ENCODE results near the gene DNAJC28.
"Not testable (repeated sequence)": the region's sequence is repeated elsewhere in the genome, so short reads cannot be mapped to it uniquely, and the experiment has no call there.

Gene DNAJC28, protein sequence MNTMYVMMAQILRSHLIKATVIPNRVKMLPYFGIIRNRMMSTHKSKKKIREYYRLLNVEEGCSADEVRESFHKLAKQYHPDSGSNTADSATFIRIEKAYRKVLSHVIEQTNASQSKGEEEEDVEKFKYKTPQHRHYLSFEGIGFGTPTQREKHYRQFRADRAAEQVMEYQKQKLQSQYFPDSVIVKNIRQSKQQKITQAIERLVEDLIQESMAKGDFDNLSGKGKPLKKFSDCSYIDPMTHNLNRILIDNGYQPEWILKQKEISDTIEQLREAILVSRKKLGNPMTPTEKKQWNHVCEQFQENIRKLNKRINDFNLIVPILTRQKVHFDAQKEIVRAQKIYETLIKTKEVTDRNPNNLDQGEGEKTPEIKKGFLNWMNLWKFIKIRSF

DNA sequence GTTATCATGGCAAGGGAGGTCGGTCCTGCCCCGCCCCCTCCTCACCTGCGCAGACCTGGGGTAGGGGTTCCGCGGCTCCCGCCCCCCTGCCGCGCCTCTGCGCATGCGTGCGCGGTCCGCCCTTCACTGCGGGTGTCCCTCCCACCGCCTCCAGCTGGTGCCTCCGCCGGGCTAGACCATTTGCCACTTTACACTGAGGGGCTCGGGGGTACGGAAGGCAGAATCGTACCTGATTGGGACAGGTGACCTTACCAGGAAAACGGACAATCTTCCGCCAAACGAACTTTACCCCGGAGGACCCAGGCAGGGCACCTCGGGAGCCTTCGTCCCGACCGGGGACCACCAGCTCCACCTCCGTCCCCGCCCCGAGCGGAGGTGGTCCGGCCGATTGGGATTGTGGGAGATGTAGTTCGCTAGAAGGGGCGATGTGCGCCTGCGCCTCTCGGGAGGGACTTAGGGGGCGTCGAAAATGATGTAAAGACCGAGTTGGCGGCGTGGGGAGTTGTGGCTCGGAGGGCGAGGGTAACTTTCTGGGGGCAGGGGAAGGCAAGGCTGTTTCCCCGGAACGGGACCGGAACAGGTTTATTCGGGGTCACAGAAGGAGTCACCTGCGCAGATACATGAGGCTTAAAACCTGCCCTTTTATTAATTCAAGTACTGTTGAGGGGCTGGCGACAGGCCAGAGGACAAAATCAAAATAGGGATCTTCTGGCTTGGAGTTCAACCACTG lies at the start of gene DNAJC28:
DNAJC28 (minus strand) TSS at position 344 of the 730 bp plus-strand sequence. CDS start 2,323 bp downstream, outside the sequence.
- peak; percentile 90 to 92 for DNase-seq (ENCODE audit: low read depth in 2 of 2)

GRCh38 chr21:33541105-33541711 lies 49.7 kb upstream of the DNAJC28 start:
- peak in 1 of 2 donors; percentile 7 for DNase-seq (ENCODE audit: low read depth in 2 of 2)

DNA sequence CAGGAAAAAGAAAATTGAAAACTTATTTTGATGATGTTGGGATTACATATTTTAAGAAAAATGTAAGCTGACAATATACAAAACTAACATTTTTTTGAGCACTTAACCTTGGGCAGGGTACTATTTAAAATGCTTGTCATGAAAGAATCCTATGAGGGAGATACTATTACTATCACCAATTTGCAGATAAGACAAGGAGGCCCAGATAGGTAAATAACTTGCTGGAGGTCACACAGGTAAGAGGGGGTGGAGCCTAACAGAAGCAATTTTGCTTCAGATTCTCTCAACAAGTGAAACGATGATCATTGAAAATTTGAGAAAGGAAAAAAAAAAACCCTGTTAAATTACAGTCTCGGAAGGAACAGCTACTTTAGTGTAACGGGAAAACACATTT lies 49.2 kb upstream of the DNAJC28 start:
- no peak for DNase-seq (ENCODE audit: low read depth in 2 of 2)

DNA sequence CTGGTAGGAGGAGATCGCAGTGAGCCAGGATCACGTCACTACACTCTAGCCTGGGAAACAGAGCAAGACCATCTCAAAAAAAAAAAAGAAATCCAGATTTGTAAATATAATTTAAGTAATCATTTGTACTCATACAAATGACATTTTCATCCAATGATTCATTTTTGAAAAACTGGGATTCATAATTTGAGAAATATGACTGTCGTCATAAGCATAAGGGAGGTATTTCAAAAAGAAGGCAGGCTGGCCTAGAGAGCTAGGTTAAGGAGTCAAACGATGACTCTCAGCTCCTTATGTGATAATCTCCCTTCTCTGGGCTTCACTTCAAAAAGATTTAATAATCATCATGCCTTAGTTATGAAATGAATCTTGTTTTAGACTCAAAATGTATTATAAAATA lies 48.1 kb upstream of the DNAJC28 start:
- DNase-seq (ENCODE audit: low read depth in 2 of 2) = no peak

- DNase-seq (ENCODE audit: low read depth in 2 of 2) = no peak
Measured at GRCh38 chr21:33537212-33537611, 45.7 kb upstream of the DNAJC28 start.

DNA sequence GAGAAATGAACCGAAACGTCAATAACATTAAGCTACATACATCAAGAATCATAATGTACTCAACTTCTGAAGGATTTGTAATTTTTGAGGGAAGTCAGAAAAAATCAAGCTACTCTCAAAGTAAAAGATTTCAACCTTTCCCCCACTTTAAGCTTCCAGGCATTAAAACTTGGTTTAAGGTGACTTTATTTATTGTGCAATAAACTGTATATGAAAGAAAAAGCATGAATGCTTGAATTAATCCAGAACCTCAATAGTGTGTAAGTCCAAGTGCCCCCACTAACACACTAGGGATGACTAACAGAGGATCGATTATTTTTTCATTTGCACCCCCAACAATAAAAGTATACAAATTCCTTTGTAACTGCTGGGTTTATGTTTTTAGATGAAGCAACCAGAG lies 39.5 kb upstream of the DNAJC28 start:
- DNase-seq (ENCODE audit: low read depth in 2 of 2) = no peak

DNA sequence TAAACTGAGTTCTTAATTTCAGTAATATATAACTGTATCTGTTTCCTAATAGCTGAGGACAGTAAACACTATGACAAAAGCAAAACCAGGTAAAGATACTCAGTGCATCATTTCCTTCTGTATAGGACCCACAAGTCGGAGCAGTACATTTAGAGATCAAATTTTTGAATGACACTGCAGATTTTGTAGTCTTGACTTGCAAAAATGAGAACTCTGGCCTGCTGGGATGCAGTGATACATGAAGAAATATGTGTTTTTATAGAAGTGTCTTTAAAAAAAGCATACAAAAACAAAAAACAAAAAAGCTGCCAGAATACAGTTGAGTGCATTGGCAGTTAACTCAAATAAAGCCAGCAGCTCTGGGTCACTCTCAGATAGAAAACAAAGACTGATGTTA lies 31.4 kb upstream of the DNAJC28 start:
- DNase-seq (ENCODE audit: low read depth in 2 of 2) = no peak

DNA sequence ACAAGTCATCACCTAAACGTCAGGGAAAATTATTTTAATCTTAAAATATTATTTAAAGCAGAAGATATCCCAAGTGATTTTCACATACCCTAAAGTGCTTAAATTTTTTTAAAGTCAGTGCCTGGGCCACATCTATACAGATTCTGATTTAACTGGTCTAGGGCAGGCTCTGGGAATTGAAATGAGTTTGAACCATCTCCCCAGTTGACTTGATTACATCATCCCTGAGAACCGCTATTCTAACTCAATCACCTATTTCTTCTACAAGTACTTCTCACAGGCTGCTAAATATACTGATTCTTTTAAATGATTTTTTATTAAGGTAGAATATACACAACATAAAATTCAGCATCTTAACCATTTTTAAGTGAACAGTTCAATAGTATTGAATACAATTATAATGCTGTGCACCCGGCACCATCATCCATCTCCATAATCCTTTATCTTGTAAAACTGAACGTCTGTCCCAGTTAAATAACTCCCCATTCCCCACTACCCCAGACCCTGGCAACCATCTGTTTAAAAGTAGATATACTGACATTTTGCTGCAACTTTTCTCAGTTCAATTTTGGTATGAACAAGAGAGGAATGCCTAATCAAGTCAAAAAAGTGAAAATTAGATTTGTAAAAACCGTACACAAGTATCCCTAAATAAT lies 30.9 kb upstream of the DNAJC28 start:
- DNase-seq (ENCODE audit: low read depth in 2 of 2) = no peak

- DNase-seq (ENCODE audit: low read depth in 2 of 2) = no peak
Measured at GRCh38 chr21:33518899-33519298, 27.4 kb upstream of the DNAJC28 start.

DNA sequence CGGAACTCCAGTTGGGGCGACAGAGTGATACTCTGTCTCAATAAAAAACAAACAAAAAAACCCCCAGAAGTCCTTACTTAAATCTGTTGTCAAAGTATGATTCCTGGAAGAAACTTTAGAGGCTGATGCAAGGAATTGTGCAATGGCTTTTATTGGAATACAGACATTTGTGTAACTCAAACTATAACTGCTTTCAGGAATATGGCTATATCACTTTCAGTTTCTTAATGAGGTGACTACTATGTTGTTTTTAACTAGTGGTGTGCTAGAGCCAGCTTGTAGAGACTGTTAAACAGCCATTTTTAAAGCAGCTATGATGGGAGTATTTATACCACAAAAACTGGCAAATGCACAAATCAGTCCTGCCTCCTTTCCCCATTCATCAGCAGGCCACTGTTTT lies 22.7 kb upstream of the DNAJC28 start:
- DNase-seq (ENCODE audit: low read depth in 2 of 2) = no peak

DNA sequence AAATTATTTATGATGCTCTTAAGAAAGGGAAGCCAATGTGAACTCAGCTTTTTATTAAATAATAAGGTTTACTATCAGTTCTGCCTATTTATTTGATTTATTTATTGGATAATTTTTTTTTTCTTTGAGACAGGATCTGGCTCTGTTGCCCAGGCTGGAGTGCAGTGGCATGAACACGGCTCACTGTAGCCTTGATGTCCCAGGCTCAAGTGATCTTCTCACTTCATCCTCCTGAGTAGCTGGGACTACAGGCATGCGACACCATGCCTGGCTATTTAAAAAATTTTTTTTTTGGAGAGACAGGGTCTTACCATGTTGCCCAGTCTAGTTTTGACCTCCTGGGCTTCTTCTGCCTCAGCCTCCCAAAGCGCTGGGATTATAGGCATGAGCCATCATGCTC lies 21.0 kb upstream of the DNAJC28 start:
- DNase-seq (ENCODE audit: low read depth in 2 of 2) = no peak

- DNase-seq (ENCODE audit: low read depth in 2 of 2) = no peak
Measured at GRCh38 chr21:33511639-33512038, 20.1 kb upstream of the DNAJC28 start.

GRCh38 chr21:33510826-33511225 lies 19.3 kb upstream of the DNAJC28 start:
- no peak for DNase-seq (ENCODE audit: low read depth in 2 of 2)

GRCh38 chr21:33507003-33507402 lies 15.5 kb upstream of the DNAJC28 start:
- DNase-seq (ENCODE audit: low read depth in 2 of 2) = not testable (repeated sequence)

DNA sequence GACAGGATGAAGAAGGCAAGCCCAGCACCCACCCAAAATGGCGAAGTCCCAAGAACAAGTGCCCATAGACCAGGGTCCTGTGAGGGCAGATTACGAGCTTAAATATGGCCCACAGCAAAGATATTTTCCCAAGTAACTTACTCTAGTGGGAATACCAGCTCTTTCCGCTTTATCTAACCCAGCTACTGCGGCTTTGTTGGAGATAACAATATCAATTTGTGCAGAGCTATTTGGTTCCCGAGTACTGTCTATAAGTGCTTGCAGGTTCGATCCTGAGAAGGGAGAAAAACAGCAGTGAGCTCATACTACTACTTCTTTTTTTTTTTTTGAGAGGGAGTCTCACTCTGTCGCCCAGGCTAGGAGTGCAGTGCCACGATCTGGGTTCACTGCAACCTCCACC lies 14.3 kb upstream of the DNAJC28 start:
- DNase-seq (ENCODE audit: low read depth in 2 of 2) = no peak

DNA sequence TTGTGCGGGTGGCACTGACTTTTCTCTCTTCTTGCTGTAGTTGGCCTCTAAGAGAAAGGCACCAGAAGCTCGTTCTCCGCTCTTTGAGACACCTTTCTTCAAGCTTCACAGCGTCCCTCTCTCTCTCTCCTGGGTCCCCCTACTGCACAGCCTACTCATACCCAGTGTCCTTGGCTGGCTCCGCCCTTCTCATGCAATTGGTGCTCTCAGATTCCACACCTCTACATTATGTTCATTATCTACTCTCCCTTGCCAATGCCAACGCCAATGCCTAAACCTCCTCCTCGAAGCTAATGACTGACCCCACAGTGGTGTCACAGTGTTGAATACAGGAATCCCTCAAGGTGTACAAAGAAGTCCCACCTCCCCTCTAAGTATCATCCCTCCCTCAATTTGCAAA lies 4.8 kb upstream of the DNAJC28 start:
- no peak for DNase-seq (ENCODE audit: low read depth in 2 of 2)

DNA sequence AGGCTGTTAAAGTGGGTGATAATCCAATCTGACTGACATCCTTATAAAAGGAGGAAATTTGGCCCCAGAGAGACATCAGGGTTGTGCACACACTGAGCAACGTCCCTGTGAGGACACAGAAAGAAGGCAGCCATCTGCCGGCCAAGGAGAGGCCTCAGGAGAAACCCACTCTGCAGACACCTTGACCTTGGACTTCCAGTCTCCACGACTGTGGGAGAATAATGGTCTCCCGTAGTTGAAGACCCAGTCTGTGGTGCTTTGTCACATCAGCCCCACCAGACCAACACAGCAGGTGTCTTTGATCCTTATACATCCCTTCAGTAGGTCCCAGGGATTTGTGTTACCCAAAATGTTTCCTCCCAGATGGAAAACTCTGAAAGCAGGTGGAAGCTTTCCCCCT lies 4.2 kb upstream of the DNAJC28 start:
- no peak for DNase-seq (ENCODE audit: low read depth in 2 of 2)

GRCh38 chr21:33493756-33494155 lies 2.2 kb upstream of the DNAJC28 start:
- DNase-seq (ENCODE audit: low read depth in 2 of 2) = no peak

- DNase-seq (ENCODE audit: low read depth in 2 of 2) = no peak
Measured at GRCh38 chr21:33492571-33492970, 1.1 kb upstream of the DNAJC28 start.

GRCh38 chr21:33490991-33491372 lies 534 bp downstream of the DNAJC28 start:
- DNase-seq (ENCODE audit: low read depth in 2 of 2) = no peak

DNA sequence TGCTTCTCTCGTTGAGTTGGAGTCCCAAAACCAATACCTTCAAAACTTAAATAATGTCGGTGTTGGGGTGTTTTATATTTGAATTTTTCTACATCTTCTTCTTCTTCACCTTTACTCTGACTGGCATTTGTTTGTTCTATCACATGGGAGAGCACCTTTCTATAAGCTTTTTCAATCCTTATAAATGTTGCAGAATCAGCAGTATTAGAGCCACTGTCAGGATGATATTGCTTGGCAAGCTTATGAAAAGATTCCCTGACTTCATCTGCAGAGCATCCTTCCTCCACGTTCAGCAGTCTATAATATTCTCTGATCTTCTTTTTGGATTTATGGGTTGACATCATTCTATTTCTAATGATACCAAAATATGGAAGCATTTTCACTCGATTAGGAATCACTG lies 2.6 kb downstream of the DNAJC28 start:
- no peak for DNase-seq (ENCODE audit: low read depth in 2 of 2)

- no peak for DNase-seq (ENCODE audit: low read depth in 2 of 2)
Measured at GRCh38 chr21:33487996-33488395, 3.5 kb downstream of the DNAJC28 start.
